Calu3 (cell line): Measurements from ENCODE around the gene IQGAP1. TPM values are rescaled to one million over a fixed set of nuclear protein-coding genes. Genes with fewer than 3 reads are reported as not detected.

Experiments used
- BruUV-seq: library from RNA; stranded (reverse); fragments of 400-500 nt; replicated peaks from 2 replicates; lab custom pipeline; 2021; lab: Mats Ljungman, UMichigan
- CTCF ChIA-PET: fragments of 300-600 bp; sonication (Branson Sonifier 250); formaldehyde crosslinking; loops from one replicate; lab custom pipeline; 2022; ENCODE audit warnings: antibody characterized with exemption; lab: Charles Lee
- DNase-seq: peaks from one replicate; pipeline ENCODE4 v3.0.0; 2022
- H3K27ac Mint-ChIP-seq: one replicate; pipeline ENCODE4 v1.8.0; 2022; ENCODE audit warnings: mixed read lengths; ENCODE audit not compliant: unreplicated experiment
- H3K27me3 Mint-ChIP-seq: one replicate; pipeline ENCODE4 v1.8.0; 2022; ENCODE audit warnings: mixed read lengths; ENCODE audit not compliant: unreplicated experiment
- H3K36me3 Mint-ChIP-seq: one replicate; pipeline ENCODE4 v1.8.0; 2022; ENCODE audit warnings: mild to moderate bottlenecking, moderate library complexity, mixed read lengths; ENCODE audit not compliant: insufficient read depth, unreplicated experiment
- H3K4me1 Mint-ChIP-seq: one replicate; pipeline ENCODE4 v1.8.0; 2022; ENCODE audit warnings: mild to moderate bottlenecking, low read depth, mixed read lengths; ENCODE audit not compliant: unreplicated experiment
- H3K4me3 Mint-ChIP-seq: one replicate; pipeline ENCODE4 v1.8.0; 2022; ENCODE audit warnings: mild to moderate bottlenecking, low read depth, moderate library complexity, mixed read lengths; ENCODE audit not compliant: unreplicated experiment
- H3K9me3 Mint-ChIP-seq: one replicate; pipeline ENCODE4 v1.8.0; 2022; ENCODE audit warnings: low read depth, mixed read lengths; ENCODE audit not compliant: unreplicated experiment
- CTCF ChIP-seq: fragments of 200-600 bp; IDR thresholded peaks from one replicate; pipeline ENCODE4 v1.8.0; 2022; ENCODE audit warnings: antibody characterized with exemption; ENCODE audit not compliant: unreplicated experiment
- intact Hi-C: fragments of 100-400 bp; cut with micrococcal nuclease; formaldehyde crosslinking; loops from one replicate; pipeline ENCODE4 v1.10.0; 2022; ENCODE audit not compliant: unreplicated experiment
- total RNA-seq: library from RNA; stranded (reverse); gene quantifications from 2 replicates; pipeline ENCODE4 v1.2.3, GENCODE V29; 2022

Gene IQGAP1
- total RNA-seq, 1 experiment from 2014 or later, result 206 TPM

GRCh38 chr15:90358124-90359033 lies 29.7 kb upstream of the IQGAP1 start:
- CTCF ChIA-PET, result interaction anchor here (1.0 kb wide), 2 partner anchors 14 to 39 kb away, joined by 3 to 4 read pairs; no protein-coding TSS in a partner anchor
- no peak for TF ChIP-seq CTCF
- no peaks in the 10 kb centered on the region for H3K9me3 Mint-ChIP-seq
- no TSS peak for BruUV-seq
- peaks cover 5% of the 10 kb centered on the region for H3K36me3 Mint-ChIP-seq
- intact Hi-C loops, result no loop called here
- H3K27ac Mint-ChIP-seq, result no peak overlapping the region
- no peak overlapping the region for H3K4me3 Mint-ChIP-seq
- H3K4me1 Mint-ChIP-seq, result peaks cover 17% of the 10 kb centered on the region
- no peak for DNase-seq
- H3K27me3 Mint-ChIP-seq, result no peaks in the 10 kb centered on the region

GRCh38 chr15:90360746-90361145 lies 27.3 kb upstream of the IQGAP1 start:
- no peak overlapping the region for H3K4me3 Mint-ChIP-seq
- CTCF ChIA-PET, result interaction anchor here (0.7 to 1.7 kb wide), 4 partner anchors 17 to 67 kb away, joined by 3 to 4 read pairs (median 4); no protein-coding TSS in a partner anchor
- BruUV-seq, result no TSS peak

GRCh38 chr15:90362936-90363212 lies 25.2 kb upstream of the IQGAP1 start:
- Mint-ChIP-seq H3K27me3 (no peaks in the 10 kb centered on the region), H3K4me1 (peaks cover 41% of the 10 kb centered on the region), H3K27ac (peak overlapping the region; percentile 31), H3K36me3 (peaks cover 5% of the 10 kb centered on the region), H3K4me3 (no peak overlapping the region), H3K9me3 (no peaks in the 10 kb centered on the region)
- intact Hi-C loops, result loop anchor here (1.0 to 2.0 kb wide), 2 partner anchors 40 to 116 kb away; no protein-coding TSS in a partner anchor
- no peak for DNase-seq
- CTCF ChIA-PET, result interaction anchor here (0.5 to 1.9 kb wide), 13 partner anchors 25 to 626 kb away, joined by 3 to 10 read pairs (median 5); partner anchors contain the start of gene IQGAP1
- TF ChIP-seq CTCF, result no peak
- no TSS peak for BruUV-seq

More at GRCh38 chr15:90360746-90361145, 27.3 kb upstream of the IQGAP1 start:
- no peak for TF ChIP-seq CTCF
- H3K36me3 Mint-ChIP-seq, result peaks cover 5% of the 10 kb centered on the region
- no peaks in the 10 kb centered on the region for H3K9me3 Mint-ChIP-seq
- intact Hi-C loops, result no loop called here
- H3K4me1 Mint-ChIP-seq, result peaks cover 30% of the 10 kb centered on the region
- no peak overlapping the region for H3K27ac Mint-ChIP-seq
- H3K27me3 Mint-ChIP-seq, result no peaks in the 10 kb centered on the region
- DNase-seq, result no peak

GRCh38 chr15:90364251-90364650 lies 23.8 kb upstream of the IQGAP1 start:
- no peak for DNase-seq
- Mint-ChIP-seq H3K9me3 (no peaks in the 10 kb centered on the region), H3K27me3 (no peaks in the 10 kb centered on the region), H3K4me1 (peaks cover 47% of the 10 kb centered on the region), H3K36me3 (peaks cover 5% of the 10 kb centered on the region), H3K27ac (peak overlapping the region; percentile 37), H3K4me3 (no peak overlapping the region)
- intact Hi-C loops, result no loop called here
- TF ChIP-seq CTCF, result no peak
- CTCF ChIA-PET, result no interaction called here
- BruUV-seq, result no TSS peak
